ENCODE data around the gene RRAGD. TPM values are rescaled to one million over a fixed set of nuclear protein-coding genes. Genes with fewer than 3 reads are reported as not detected.

The RRAGD gene
- total RNA-seq, 4 donors from 2014 or later: 0.53 to 5.0 (median 2.9) TPM

- H3K27me3 ChIP-seq: no peaks in the 10 kb centered on the region
- no peak overlapping the region for H3K27ac ChIP-seq
- H3K4me1 ChIP-seq: no peaks in the 10 kb centered on the region
- H3K4me3 ChIP-seq: no peak overlapping the region
- H3K36me3 ChIP-seq: peaks cover 0 to 19% (median 0%) of the 10 kb centered on the region in 3 donors
- DNase-seq: no peak
- no peaks in the 10 kb centered on the region for H3K9me3 ChIP-seq
- TF ChIP-seq CTCF (IDR thresholded peaks at IDR 0.05): no peak
- no peak for TF ChIP-seq POLR2A (IDR thresholded peaks at IDR 0.05)
Measured at GRCh38 chr6:89323511-89323971, 88.5 kb downstream of the RRAGD start.

GRCh38 chr6:89321131-89321970 lies 90.7 kb downstream of the RRAGD start:
- Histone ChIP-seq H3K4me3 (no peak overlapping the region), H3K27me3 (no peaks in the 10 kb centered on the region), H3K4me1 (no peaks in the 10 kb centered on the region), H3K36me3 (peaks cover 0 to 2% (median 0%) of the 10 kb centered on the region in 3 donors), H3K9me3 (no peaks in the 10 kb centered on the region), H3K27ac (no peak overlapping the region)
- TF ChIP-seq CTCF (IDR thresholded peaks at IDR 0.05) (no peak), POLR2A (IDR thresholded peaks at IDR 0.05) (no peak)
- no peak for DNase-seq

GRCh38 chr6:89320012-89320559 lies 92.0 kb downstream of the RRAGD start:
- no peaks in the 10 kb centered on the region for H3K4me1 ChIP-seq
- no peak overlapping the region for H3K4me3 ChIP-seq
- H3K27me3 ChIP-seq: no peaks in the 10 kb centered on the region
- H3K36me3 ChIP-seq: no peaks in the 10 kb centered on the region
- no peak for DNase-seq
- no peaks in the 10 kb centered on the region for H3K9me3 ChIP-seq
- TF ChIP-seq POLR2A (IDR thresholded peaks at IDR 0.05) (no peak), CTCF (IDR thresholded peaks at IDR 0.05) (no peak)
- no peak overlapping the region for H3K27ac ChIP-seq

GRCh38 chr6:89317067-89317466 lies 95.0 kb downstream of the RRAGD start:
- no peaks in the 10 kb centered on the region for H3K27me3 ChIP-seq
- no peak for DNase-seq
- H3K9me3 ChIP-seq: no peaks in the 10 kb centered on the region
- H3K4me3 ChIP-seq: no peak overlapping the region
- H3K4me1 ChIP-seq: peaks cover 0 to 16% (median under 1%) of the 10 kb centered on the region in 4 donors
- H3K36me3 ChIP-seq: no peaks in the 10 kb centered on the region
- H3K27ac ChIP-seq: no peak overlapping the region
- TF ChIP-seq CTCF (IDR thresholded peaks at IDR 0.05) (no peak), POLR2A (IDR thresholded peaks at IDR 0.05) (no peak)

- no peaks in the 10 kb centered on the region for H3K9me3 ChIP-seq
- no peak for DNase-seq
- no peaks in the 10 kb centered on the region for H3K36me3 ChIP-seq
- no peaks in the 10 kb centered on the region for H3K27me3 ChIP-seq
- TF ChIP-seq CTCF (IDR thresholded peaks at IDR 0.05) (no peak), POLR2A (IDR thresholded peaks at IDR 0.05) (no peak)
- no peak within 1 kb of the TSS for H3K27ac ChIP-seq
- H3K4me1 ChIP-seq: peaks cover 0 to 30% (median 4%) of the 10 kb centered on the region in 4 donors
- no peak within 1 kb of the TSS for H3K4me3 ChIP-seq
Measured at GRCh38 chr6:89315249-89315885, 96.7 kb downstream of the RRAGD start, which contains the start of gene GABRR2. GABRR2 (minus strand) TSS chr6:89315299; CDS start chr6:89315165, 134 bp downstream.

Measured in Peyer's patch (tissue), 4 donors.